SU-DHL-6 (cell line): Measurements from ENCODE around the gene PITPNC1.

Experiments
- EZH2phosphoT487 ChIP-seq: fragments of 200-600 bp; sonication (generic), shearing (Covaris generic); conservative IDR thresholded peaks from 2 replicates; pipeline ENCODE4 v1.6.1; 2018; ENCODE audit warnings: mild to moderate bottlenecking, antibody characterized with exemption, low read length, moderate library complexity, mixed read lengths
- TF ChIP-seq, protein P1 (sequence below): fragments of 200-600 bp; sonication (generic); IDR thresholded peaks from one replicate; pipeline ENCODE4 v1.5.1; 2017; ENCODE audit warnings: antibody characterized with exemption, mild to moderate bottlenecking, low read length, moderate library complexity; ENCODE audit not compliant: insufficient read depth, poor library complexity, severe bottlenecking

DNA sequence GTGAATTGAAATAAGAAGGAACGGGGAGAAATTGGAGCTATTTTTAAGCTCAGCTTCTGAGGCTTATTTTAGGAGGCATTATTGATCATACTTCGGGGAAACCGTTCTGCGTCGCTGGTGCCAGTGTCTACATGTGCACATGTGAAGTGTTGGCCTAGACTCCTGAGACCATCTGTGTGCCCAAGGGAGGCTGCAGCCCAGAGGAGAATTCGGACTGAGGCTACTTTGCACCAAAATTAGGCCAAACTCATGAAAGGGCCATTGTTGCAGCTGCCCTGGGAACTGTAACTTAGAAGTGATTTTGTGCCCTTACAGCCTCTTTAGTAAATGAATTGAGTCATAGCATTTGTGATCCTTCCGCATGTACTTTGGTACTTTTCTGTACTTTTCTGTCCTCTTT, 238.7 kb downstream of the PITPNC1 start:
- TF ChIP-seq EZH2phosphoT487: no peak
- TF ChIP-seq, protein P1, sequence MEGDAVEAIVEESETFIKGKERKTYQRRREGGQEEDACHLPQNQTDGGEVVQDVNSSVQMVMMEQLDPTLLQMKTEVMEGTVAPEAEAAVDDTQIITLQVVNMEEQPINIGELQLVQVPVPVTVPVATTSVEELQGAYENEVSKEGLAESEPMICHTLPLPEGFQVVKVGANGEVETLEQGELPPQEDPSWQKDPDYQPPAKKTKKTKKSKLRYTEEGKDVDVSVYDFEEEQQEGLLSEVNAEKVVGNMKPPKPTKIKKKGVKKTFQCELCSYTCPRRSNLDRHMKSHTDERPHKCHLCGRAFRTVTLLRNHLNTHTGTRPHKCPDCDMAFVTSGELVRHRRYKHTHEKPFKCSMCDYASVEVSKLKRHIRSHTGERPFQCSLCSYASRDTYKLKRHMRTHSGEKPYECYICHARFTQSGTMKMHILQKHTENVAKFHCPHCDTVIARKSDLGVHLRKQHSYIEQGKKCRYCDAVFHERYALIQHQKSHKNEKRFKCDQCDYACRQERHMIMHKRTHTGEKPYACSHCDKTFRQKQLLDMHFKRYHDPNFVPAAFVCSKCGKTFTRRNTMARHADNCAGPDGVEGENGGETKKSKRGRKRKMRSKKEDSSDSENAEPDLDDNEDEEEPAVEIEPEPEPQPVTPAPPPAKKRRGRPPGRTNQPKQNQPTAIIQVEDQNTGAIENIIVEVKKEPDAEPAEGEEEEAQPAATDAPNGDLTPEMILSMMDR: no peak
